ENCODE data around the gene CHIA. TPM values are rescaled to one million over a fixed set of nuclear protein-coding genes. Genes with fewer than 3 reads are reported as not detected.

The CHIA gene
- total RNA-seq, 1 donor from 2014 or later = not detected

- DNase-seq (ENCODE audit: low read depth in 2 of 2) = no peak
Observed at GRCh38 chr1:111361761-111362160, 71.1 kb downstream of the CHIA start.

GRCh38 chr1:111364690-111365089 is 74.0 kb downstream of the CHIA start:
- DNase-seq (ENCODE audit: low read depth in 2 of 2) = no peak

DNA sequence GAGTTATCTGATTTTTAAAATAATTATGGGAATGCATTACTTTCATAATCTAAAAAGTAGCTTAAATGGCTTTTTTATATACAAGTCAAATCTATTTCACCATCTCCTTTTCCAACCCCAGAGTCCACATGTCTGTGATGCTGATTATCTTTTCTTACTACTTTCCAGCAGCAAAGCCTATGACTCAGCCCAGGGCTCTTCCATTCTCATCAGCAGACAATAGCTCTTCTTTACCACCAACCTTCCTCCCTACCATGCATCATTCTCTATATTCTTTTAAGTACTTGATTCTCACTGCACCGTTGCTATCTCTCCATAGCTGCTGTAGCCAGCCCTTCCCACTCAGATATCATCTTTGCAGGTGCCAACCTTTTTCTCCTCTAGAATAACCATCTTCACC is 75.6 kb downstream of the CHIA start:
- no peak for DNase-seq (ENCODE audit: low read depth in 2 of 2)

DNA sequence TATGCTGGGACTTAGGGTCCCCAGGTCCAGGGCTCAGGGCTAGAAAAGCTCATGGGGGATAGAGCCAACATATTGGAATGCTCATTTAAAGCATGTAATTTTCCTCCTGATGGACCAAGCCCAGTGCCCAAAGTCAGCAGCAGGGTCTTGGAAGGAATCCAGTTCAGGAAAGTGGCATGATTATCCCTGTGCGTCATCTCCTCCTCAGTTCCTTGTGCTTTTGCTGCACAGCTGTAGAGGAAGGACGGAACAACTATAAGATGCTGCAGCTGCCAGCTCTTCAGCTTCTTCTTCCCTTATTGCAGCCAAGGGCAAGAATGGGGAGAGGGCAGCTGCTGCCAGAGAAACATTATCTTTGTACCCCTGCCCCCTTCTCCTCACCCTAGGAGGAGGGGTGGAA is 78.5 kb downstream of the CHIA start:
- peak in 1 of 2 donors; percentile 55 for DNase-seq (ENCODE audit: low read depth in 2 of 2)

- DNase-seq (ENCODE audit: low read depth in 2 of 2) = peak in 1 of 2 donors; percentile 4
Observed at GRCh38 chr1:111369645-111370044, 79.0 kb downstream of the CHIA start.

Other genes starting within 250 kb of the CHIA start
- gene DRAM2, start 150.8 kb upstream of the CHIA start, total RNA-seq = 42.5 and 48.4 TPM in 2 replicates
- gene CEPT1, start 150.6 kb upstream of the CHIA start, total RNA-seq = 29.7 and 33.1 TPM in 2 replicates
- gene DENND2D, start 90.2 kb upstream of the CHIA start, total RNA-seq = 1.4 TPM in 2 replicates
- not detected in 2 replicates for gene CHI3L2, start 63.1 kb upstream of the CHIA start, total RNA-seq
- gene OVGP1, start 136.9 kb downstream of the CHIA start, total RNA-seq = 0.26 and 0.89 TPM in 2 replicates
- gene WDR77, start 158.4 kb downstream of the CHIA start, total RNA-seq = 35.0 and 42.2 TPM in 2 replicates
- gene ATP5PB, start 158.6 kb downstream of the CHIA start, total RNA-seq = 178 and 279 TPM in 2 replicates
- under 0.01 and 0.13 TPM in 2 replicates for gene C1orf162, start 183.1 kb downstream of the CHIA start, total RNA-seq
- gene ADORA3, start 212.8 kb downstream of the CHIA start, total RNA-seq = 0.13 TPM in 1 of 2 replicates, not detected in the other
- gene TMIGD3, start 212.8 kb downstream of the CHIA start, total RNA-seq = not detected in 2 replicates